NCI-H128 (cell line): ENCODE data around the gene CSF2RB.
"Not testable (repeated sequence)": the region's sequence is repeated elsewhere in the genome, so short reads cannot be mapped to it uniquely, and the experiment has no call there.

Experiments
- DNase-seq: peaks from one replicate; lab custom pipeline; 2025; ENCODE audit not compliant: unreplicated experiment; lab: John Stamatoyannopoulos, UW

Gene CSF2RB

DNA sequence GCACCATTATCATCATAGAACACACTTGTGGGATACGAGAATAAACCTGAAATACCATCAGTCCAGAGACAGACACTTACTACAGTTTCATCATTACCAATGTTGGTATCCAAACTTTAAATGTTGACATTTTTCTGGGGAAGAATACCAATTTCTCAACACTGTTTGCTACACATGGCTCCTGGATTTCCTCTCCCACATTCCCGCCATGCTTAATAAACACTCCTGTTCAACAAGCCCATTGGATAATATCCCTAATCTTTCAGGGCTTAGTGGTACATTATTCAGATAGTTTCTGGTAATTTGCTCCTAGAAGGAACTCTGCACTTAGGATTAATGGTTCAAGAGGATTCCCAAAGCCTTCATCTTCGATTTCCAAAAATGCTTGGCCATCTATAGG, 48.2 kb downstream of the CSF2RB start:
- no peak for DNase-seq

DNA sequence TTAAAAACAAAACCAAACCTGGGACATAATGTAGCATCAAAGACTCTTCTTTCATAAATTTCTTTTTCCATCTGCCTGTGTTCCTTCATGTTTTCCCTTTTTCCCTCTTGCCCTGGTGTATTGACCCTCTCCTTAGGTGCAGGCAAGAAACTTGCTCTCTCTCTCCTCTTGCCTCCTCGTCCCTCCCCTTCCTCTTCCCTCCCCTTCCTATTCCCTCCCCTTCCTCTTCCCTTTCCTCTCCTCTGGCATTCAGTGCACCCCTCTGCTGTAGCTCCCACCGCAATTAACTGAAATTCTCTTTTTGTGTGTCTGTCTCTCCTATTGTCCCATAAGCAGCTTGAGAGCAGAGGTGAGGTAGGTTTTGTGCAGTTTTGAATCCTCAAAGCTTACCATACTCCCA, 49.9 kb downstream of the CSF2RB start:
- no peak for DNase-seq

DNA sequence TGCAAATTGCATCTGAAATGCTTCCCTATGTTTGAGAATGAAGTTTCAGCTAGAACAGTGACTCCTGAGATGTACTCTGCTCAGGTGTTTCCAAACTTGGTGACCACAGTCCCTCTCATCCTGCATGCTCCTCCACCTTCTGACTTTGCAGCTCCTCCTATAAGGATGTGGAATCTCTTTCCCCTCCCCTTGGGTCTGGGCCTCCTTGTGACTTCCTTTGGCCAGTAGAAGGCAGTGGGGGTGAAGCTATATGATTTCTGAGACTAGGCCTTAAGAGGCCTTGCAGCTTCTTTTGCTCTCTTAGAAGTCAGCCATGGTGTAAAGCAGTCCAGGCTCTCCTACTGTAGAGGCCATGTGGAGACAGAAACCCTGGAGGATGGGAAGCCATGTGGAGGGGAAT, 50.7 kb downstream of the CSF2RB start:
- no peak for DNase-seq

DNA sequence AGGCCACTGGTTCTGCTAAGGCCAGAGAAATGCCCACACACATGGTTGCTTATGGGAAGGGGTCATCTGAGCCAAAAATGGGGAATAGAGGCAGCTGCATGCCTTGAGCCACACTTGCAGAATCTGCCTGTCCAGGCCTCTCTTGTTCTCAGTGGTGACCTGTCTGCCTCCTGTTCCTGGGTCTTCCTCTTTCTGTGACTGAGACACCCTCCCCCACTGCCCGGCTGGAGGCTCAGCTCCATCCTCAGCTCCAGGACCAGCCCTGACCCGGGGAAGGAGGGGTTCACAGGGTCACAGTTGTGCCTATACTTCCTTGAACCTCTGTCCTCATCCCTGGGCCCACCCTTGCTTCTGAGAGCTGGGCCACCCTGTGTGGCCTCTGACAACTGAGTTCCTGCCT, 52.3 kb downstream of the CSF2RB start:
- no peak for DNase-seq

DNA sequence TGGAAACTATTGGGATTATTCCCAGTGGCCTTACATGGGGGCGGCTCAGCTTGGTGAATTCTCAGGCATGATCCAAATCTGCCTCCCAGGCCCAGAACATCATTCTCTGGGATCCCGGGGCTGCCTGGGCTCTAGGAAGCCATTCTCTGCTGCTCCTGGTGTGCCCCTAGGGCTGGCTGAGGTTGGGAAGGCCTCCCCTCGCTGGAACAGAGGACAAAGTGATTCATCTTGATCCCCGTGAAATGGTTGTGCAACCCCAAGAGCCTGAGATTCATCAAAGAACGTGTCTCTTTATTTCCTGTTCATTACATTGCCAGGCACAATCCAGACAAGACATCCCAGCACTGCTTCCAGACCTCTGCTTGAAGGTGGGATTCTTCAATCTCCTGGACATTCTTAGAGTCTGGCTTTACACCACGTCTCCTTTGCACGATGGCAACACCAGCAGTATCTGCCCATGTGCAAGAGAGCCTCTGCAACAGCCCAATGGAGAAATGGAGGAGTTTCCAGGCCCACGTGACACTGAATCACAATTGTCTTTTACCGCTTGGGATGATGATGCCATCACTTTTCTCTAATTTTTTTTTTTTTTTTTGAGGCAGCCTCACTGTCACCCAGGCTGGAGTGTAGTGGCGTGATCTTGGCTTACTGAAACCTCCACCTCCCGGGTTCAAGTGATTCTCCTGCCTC, 53.6 kb downstream of the CSF2RB start:
- no peak for DNase-seq

DNA sequence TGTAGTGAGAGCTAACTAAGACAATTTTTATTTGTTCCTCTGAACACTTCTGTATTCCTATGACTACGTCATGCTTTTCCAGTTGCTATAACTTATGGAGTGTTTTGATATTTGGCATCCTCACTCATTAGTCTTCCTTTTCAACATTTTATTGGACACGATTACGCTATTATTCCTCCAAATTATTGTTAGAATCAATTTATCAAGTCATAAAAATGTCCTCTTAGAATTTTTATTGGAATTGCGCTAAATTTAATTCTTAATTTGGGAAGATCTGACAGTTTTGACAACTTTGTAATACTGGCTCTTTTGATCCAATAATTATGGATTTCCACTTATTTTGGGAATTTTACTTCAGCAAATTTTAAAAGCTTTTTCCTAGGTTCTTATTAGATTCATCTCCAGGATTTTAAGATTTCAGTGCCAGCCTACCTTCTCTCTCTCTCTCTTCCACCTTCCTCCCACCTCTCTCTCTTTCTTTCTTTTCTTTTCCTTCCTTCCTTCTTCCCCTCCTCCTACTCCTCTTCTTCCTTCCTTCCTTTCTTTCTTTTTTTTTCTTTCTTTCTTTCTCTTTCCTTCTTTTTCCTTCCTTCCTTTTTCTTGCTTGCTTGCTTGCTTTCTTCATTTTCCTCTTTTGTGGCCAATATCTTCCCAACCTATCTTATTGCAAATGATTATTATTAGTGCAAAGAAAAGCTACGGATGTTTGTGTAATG, 55.0 kb downstream of the CSF2RB start:
- no peak for DNase-seq

DNA sequence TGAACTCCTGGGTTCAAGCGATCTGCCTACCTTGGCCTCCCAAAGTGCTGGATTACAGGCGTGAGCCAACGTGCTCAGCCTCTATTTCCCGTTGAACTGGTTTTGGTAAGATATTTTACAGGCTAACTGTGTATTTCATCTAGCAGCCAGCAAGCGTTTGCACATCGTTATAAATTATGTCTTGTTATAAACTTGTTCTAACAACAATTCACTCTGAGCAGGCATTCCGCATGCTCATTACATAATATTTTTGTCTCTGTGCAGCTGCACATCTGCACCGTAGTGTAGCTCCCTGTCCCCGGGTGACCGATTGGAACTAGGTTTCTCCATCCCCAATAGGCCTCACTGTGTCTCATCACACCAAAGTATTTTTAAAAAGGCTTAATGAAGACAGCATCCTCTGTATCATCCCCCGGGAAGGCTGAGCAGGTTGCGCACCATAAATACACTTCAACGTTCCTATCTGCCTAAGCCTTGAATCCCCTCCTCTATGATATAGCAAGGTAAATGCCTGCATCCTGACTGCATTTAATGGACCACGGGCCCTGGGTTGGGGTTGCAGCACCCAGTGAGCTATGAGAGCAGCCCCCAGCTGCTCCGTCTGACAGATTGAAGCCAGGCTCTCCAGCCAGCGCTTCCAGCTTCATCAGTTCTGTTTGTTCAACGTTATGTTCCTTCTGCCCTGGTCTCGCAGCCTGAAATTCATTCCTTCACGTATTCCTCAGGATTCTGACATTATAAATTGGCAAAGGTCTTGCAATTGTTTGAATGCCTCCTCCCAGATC, 58.1 kb downstream of the CSF2RB start:
- no peak for DNase-seq

DNA sequence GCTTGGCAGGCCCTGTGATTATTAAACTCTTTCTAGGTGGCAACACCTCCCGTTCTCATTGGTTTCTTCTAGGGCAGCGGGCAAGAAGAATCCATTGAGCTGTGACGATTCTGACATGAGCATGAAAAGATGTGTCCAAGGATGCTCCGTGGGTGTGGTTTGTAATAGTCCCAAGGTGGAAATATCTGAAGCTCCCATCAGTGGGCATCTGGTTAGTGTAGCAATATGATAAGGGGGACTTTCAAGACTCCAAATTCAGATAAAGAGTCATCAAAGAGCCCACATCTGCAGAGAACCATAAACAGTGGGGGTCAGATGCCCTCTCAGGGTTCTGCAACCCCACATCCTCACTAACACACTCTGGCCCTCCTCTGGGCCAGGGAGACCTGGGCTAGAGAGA, 63.2 kb downstream of the CSF2RB start:
- DNase-seq = no peak

DNA sequence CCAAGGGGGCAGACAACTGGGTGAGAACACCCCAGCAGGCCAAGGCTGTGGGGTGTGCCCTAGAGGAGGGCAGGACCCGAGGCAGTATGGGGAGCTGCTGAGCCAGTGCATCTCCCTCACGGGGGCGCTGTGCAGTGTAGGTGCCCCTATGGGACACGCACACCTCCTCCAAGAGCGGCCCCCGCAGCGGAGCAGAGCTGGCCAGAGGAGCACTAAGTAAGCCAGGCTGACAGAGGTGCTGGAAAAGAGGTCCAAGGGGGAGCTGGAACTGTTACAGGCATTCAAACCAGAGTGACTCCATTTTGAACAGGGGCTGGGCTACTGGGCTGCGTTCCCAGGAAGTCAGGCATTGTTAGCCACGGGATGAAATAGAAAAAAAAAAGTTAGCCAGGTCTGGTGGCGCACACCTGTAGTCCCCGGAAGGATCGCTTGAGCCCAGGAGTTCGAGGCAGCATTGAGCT, 64.0 kb downstream of the CSF2RB start:
- no peak for DNase-seq

DNA sequence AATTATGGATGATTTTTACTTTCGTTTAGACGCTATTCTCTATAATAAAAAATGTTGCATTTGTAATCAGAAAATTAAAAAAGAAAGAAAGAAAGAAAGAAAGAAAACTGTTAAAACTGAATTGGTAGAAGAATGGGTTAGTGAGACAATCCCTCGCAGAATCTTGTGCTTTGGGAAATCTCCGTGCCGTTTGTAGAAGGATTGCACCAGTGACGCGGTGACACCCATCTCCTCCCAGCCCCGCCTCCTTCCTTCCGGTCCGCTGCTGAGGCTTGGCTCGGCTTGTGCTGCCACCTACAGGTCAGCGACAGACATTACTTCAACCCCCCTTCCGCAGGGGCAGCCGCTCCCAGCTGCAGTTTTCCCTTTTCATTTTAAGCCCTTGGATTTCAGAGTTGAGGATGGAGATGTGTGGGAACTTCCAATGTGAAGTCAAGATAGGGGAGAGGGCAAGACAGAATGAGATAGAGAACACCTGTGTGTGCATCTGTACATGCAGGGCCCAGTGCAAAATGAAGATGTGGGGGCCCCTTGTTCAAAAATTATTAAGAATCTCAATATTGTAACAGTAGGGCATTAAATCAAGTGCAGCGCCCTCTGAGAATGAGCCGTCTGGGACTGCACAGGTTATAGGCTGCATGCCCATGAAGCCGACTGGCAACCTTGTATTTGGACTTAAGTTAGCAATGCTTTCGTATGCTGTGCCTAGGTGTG, 64.7 kb downstream of the CSF2RB start:
- peak; percentile 73 for DNase-seq

DNA sequence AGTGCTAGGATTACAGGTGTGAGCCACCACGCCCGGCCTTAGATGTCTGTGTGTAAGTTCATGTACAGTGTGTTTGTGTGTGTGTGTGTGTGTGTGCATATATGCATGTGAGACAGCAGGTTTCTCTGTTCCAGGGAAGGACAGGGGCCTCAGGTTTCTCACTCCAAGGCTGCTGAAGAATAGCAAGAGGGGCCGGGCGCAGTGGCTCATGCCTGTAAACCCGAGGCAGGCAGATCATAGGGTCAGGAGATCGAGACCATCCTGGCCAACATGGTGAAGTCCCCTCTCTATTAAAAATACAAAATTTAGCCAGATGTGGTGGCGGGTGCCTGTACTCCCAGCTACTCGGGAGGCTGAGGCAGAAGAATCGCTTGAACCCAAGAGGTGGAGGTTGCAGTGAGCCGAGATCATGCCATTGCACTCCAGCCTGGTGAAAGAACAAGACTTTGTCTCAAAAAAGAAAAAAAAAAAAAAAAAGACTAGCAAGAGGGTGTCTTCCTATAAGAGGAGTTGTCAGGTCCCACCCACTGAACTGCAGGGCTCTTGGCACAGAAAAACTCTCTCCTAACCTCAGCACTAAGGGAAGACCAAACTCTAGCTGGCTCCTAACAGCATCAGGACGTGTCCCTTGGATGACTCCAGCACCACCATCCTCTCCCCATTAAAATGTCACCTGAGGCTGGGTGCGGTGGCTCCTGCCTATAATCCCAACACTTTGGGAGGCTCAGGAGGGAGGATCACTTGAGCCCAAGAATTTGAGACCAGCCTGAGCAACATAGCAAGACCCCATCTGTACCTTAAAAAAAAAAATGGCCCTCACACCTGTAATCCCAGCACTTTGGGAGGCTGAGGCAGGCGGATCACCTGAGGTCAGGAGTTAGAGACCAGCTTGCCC, 65.8 kb downstream of the CSF2RB start:
- DNase-seq = no peak

DNA sequence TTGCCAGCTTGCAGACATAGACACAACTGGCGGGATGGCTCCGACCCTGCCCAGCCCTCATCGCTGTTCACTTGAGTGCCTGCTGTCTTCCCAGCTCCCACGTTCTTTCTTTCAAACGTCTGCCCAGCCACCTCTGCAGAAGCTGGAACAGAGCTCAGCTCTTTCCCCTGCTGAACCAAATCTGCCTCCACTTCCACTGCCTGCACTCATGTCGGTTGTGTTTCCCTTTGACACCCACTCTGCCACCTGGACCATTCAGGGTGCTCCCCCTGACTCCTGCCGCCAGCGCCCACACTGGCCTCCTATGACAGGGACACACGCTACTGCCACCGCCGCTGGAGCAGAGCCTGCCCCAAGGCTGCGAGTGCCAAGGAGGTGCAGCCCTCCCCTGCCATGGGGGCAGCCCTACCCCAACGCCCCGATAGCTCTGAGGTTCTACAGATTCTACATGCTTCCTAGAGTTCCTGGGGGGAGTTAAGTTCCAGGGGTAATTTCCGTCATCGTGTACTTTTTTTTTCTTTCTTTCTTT, 67.9 kb downstream of the CSF2RB start:
- DNase-seq = no peak

DNA sequence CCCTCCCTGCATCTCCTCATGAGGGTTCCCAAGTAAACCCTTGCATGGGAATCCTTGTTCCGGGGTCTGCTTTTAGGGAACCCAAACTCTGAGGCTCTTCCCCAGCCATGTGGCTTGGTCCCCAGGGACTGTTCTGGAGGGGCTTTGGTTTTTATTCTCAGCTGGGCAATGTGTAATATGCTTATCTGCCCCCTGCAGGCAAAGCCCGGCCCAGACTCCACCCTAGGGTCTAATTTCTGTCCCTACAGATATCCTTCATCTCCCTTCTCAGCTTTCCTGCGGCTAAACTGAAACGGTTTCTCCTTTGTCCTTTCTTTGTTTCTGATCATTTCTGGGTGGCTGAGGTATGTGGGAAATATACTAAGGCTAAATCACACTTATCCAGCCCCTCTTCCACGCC, 68.7 kb downstream of the CSF2RB start:
- no peak for DNase-seq

DNA sequence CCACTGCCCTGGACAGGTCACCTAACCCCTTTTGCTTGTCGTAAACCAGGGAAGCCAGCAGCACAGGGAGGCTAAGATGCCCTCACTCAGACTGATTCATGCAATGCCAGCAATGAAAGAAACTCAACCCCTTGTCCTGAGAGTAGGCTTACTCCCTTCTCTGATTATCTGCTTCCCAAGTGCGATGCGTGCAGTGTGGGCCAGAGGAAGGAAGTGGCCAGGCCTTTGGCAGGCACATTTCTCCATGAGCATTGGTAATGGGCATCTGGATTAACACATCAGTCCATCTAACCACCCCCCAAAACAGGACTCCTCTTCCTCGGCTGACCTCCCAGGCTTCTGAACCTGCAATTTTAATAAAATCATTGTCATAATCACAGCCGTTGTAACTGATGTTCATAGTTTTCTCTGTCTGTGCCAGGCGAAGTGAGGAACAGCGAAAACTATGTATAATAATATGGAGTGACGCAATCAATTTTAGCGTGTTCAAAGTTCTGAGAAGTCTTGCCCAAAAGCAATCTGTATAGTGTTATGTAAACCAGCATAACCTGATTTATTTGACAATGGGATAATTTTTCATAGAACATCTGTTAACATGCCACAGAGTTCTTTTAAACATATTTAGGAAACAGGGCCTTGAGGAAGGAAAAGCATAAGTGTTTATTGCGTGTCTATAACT, 71.9 kb downstream of the CSF2RB start:
- no peak for DNase-seq

DNA sequence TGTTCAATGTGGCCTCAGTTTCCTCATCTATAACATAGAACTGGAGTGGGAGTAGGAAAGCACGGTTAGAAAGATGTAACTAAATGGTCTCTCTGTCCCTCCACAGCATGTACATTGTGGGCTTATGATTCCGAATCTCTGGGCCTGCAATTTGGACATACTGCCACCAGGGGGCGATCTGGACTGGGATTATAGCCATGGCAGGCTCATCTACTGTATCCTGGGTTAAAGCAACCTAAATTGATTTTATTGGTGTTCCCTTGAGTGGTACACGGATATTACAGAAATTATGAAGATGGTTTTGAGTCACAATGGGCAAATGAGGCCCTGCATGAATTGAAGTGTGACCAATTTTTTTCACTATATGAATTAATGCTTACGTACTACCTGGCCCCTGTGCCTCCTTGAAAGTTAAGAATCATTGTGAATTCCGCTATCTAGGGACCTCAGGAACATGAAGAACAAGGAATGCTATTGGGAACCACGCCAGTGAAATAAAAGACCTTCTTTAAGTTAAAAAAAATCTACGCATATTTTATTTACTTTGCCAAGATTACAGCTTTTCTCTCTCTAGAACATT, 72.9 kb downstream of the CSF2RB start:
- no peak for DNase-seq

DNA sequence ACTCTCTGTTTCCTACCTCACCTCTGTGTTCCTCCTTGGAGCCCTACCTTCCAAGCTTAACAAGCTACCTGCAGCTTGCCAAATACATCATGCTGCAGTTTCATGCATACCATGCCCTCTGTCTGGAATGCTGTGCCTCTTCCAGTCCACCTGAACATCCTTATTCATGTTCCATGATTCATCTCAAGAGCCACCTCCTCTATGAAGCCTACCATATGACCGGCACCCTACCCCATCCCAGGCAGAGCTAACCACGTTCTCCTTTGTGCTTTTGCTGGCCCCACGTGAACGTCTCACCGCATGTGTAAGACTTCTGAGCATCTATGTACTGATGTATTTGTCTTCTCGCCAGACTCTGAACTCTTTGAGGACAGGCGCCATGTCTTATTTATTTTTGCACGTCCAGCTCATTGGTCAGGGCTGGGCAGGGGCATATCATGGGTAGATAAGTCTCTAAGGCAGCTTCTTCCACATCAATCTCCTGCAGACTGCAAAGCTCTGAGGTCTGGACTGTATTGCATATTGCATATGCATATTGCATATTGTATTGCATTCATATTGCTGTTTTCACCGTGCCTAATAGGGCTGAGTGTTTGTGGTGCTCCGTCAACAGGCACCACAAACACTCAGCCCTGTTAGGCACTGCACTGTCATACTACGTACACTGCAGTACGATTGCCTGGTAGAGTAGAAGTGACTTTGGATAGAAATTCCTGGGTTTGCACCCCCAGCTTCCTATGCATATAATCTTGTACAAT, 74.8 kb downstream of the CSF2RB start:
- no peak for DNase-seq

DNA sequence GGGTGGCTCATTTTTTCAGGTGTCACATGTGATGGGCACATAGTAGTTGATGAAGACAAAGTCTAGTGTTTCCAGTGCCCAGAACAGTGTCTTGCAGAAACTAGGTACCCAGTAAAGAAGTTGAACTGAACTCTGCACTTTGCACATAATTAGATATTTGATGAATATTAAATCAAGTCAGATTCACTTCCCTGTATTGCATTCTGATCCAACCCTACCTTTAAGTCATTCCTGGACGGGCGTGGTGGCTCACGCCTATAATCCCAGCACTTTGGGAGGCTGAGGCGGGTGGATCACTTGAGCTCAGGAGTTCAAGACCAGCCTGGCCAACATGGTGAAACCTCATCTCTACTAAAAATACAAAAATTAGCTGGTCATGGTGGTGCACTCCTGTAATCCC, 75.6 kb downstream of the CSF2RB start:
- DNase-seq = not testable (repeated sequence)
